T-cell (primary cell): ENCODE measurements around the gene RSPH9. TPM values are rescaled to one million over a fixed set of nuclear protein-coding genes. Genes with fewer than 3 reads are reported as not detected.
"Not testable (repeated sequence)": the region's sequence is repeated elsewhere in the genome, so short reads cannot be mapped to it uniquely, and the experiment has no call there.

Experiments
- ATAC-seq, 4 experiments: fragments of 200-7000 bp in 3 of 4; fragments of 150-1000 bp in 1 of 4; cut with Tn5 transposase; replicated peaks in 1 of 4; 1 replicate in 3 of 4; 2 replicates in 1 of 4; pipeline ENCODE4 v1.10.0; 2021; ENCODE audit warnings: moderate library complexity in 3 of 4, mild to moderate bottlenecking in 2 of 4, moderate number of reproducible peaks in 1 of 4
- CTCF ChIA-PET, 2 donors: fragments of 300-600 bp; sonication (Branson Sonifier 250); formaldehyde crosslinking; loops; one replicate each; lab custom pipeline; 2022; ENCODE audit warnings: antibody characterized with exemption in 2 of 2; lab: Charles Lee
- POLR2A ChIA-PET, 2 donors: fragments of 300-600 bp; sonication (Branson Sonifier 250); formaldehyde crosslinking; loops; one replicate each; lab custom pipeline; 2022; ENCODE audit warnings: antibody characterized with exemption in 2 of 2; lab: Charles Lee
- DNase-seq, 35 experiments: peaks; one replicate each; pipeline versions ENCODE4 v3.0.0 to v3.0.0-alpha.2; 2013 to 2023
- H3K27ac ChIP-seq: one replicate; pipeline ENCODE4 v1.5.1; 2013; ENCODE audit warnings: low read length
- H3K27me3 ChIP-seq, 2 experiments: replicated peaks in 1 of 2; 1 replicate in 1 of 2; 2 replicates in 1 of 2; pipeline versions ENCODE4 v1.6.1 to v1.7.0; 2013; ENCODE audit warnings: low read length in 1 of 2, mixed read lengths in 1 of 2; ENCODE audit not compliant: control insufficient read depth in 2 of 2, insufficient read depth in 2 of 2; ENCODE audit errors: extremely low read depth in 1 of 2
- H3K36me3 ChIP-seq, 2 donors: 1 replicate in 1 of 2; 2 replicates in 1 of 2; pipeline versions ENCODE4 v1.6.1 to v1.7.0; 2013; ENCODE audit warnings: low read length in 1 of 2; ENCODE audit not compliant: control insufficient read depth in 2 of 2, insufficient read depth in 1 of 2; ENCODE audit errors: extremely low read depth in 1 of 2
- H3K4me1 ChIP-seq, 2 experiments: 1 replicate in 1 of 2; 2 replicates in 1 of 2; pipeline versions ENCODE4 v1.6.1 to v1.7.0; 2013; ENCODE audit warnings: low read length in 2 of 2, mixed read lengths in 1 of 2; ENCODE audit not compliant: insufficient read depth in 2 of 2, control insufficient read depth in 1 of 2; ENCODE audit errors: extremely low read depth in 1 of 2
- H3K4me3 ChIP-seq, 2 donors: 1 replicate in 1 of 2; 2 replicates in 1 of 2; pipeline versions ENCODE4 v1.5.1 to v1.7.0; 2013; ENCODE audit warnings: mild to moderate bottlenecking in 2 of 2, low read length in 1 of 2, moderate library complexity in 1 of 2; ENCODE audit not compliant: control insufficient read depth in 1 of 2; ENCODE audit errors: extremely low read depth in 1 of 2
- H3K9me3 ChIP-seq: 2 replicates; pipeline ENCODE4 v1.7.0; 2013
- H3K27ac Mint-ChIP-seq, 2 donors: one replicate each; pipeline ENCODE4 v1.8.0; 2020 to 2021; ENCODE audit warnings: mild to moderate bottlenecking in 2 of 2, mixed read lengths in 2 of 2
- H3K27me3 Mint-ChIP-seq, 2 donors: one replicate each; pipeline ENCODE4 v1.8.0; 2021 to 2022; ENCODE audit warnings: mixed read lengths in 2 of 2
- H3K36me3 Mint-ChIP-seq: one replicate; pipeline ENCODE4 v1.8.0; 2021; ENCODE audit warnings: mixed read lengths
- H3K4me1 Mint-ChIP-seq, 3 donors: one replicate each; pipeline ENCODE4 v1.8.0; 2020 to 2022; ENCODE audit warnings: mixed read lengths in 3 of 3, mild to moderate bottlenecking in 1 of 3
- H3K4me3 Mint-ChIP-seq, 3 donors: one replicate each; pipeline ENCODE4 v1.8.0; 2020 to 2022; ENCODE audit warnings: mild to moderate bottlenecking in 3 of 3, mixed read lengths in 3 of 3, moderate library complexity in 3 of 3
- H3K9me3 Mint-ChIP-seq, 3 donors: one replicate each; pipeline ENCODE4 v1.8.0; 2020 to 2022; ENCODE audit warnings: mixed read lengths in 3 of 3
- WGBS: methylation state at CpG from one replicate; pipeline ENCODE4 v1.1.5; 2013; ENCODE audit warnings: missing lambda C conversion rate; ENCODE audit not compliant: insufficient coverage; 5-methylcytosine and 5-hydroxymethylcytosine counted together
- total RNA-seq, 35 experiments: library from RNA in 6 of 35; stranded (reverse) in 6 of 35; fragments of 120-200 nt in 1 of 35; gene quantifications; one replicate each; pipeline versions ENCODE4 v1.2.1 to v1.2.4 and lab custom pipeline; 2013 to 2026

Gene RSPH9
- total RNA-seq, 5 donors from 2014 or later (not counting 1 experiment from before 2014, with no cell fraction given) = not detected

GRCh38 chr6:43633002-43633401, 11.8 kb upstream of the RSPH9 start:
- POLR2A ChIA-PET, H3K9me3 Mint-ChIP-seq, CTCF ChIA-PET, H3K36me3 ChIP-seq, H3K27ac ChIP-seq, H3K27me3 Mint-ChIP-seq, H3K9me3 ChIP-seq, H3K4me3 ChIP-seq, DNase-seq, H3K36me3 Mint-ChIP-seq, H3K4me3 Mint-ChIP-seq, ATAC-seq, H3K27me3 ChIP-seq, H3K27ac Mint-ChIP-seq: not testable (repeated sequence)
- peaks cover 18 to 49% of the 10 kb centered on the region in 2 experiments for H3K4me1 ChIP-seq
- WGBS = 100% methylated on average over 5 of the region's 7 CpGs
- H3K4me1 Mint-ChIP-seq = peaks cover 44 to 54% (median 45%) of the 10 kb centered on the region in 3 donors

DNA sequence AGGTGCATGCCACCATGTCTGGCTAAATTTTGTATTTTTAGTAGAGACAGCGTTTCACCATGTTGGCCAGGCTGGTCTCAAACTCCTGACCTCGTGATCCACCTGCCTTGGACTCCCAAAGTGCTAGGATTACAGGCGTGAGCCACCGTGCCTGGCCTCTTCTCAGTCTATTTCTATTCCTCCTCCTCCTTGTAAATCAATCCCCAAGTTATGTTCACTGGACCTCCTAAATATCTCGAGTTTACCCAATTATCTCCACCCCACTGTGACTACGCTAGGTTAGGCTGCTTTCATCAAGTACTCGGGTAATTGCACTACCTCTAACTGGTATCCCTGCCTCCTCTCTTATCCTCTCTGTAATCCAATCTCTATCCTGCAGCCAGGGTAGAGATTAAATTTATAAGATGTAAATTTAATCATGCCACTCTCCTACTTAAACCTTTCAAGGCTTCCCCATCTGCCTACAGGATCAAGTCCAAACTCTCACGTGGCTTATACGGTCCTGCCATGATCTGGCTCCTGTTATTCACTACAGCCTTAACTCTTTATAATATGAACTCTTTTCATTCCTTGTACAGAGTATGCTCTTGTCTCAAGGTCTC, 10.0 kb upstream of the RSPH9 start:
- Histone ChIP-seq H3K4me3 (no peak overlapping the region), H3K4me1 (peaks cover 20 to 45% of the 10 kb centered on the region in 2 experiments), H3K9me3 (no peaks in the 10 kb centered on the region), H3K36me3 (peaks cover 2 to 14% of the 10 kb centered on the region in 2 donors), H3K27me3 (no peaks in the 10 kb centered on the region), H3K27ac (peak overlapping the region; percentile 74)
- Mint-ChIP-seq H3K27ac (peak overlapping the region; percentile 96), H3K9me3 (no peaks in the 10 kb centered on the region), H3K27me3 (no peaks in the 10 kb centered on the region), H3K36me3 (peaks cover 16% of the 10 kb centered on the region), H3K4me3 (peak overlapping the region; percentile 93 to 98 (median 94)), H3K4me1 (peaks cover 44 to 59% (median 52%) of the 10 kb centered on the region in 3 donors)
- CTCF ChIA-PET = no interaction called here
- WGBS = 91% methylated on average over 7 of the region's 9 CpGs
- DNase-seq = no peak
- no peak for ATAC-seq
- POLR2A ChIA-PET = interaction anchor here in 1 of 2 donors (0.6 kb wide), 1 partner anchor 760 kb away, joined by 3 read pairs; no protein-coding TSS in a partner anchor

GRCh38 chr6:43635387-43636307, 9.2 kb upstream of the RSPH9 start, which contains the start of gene MAD2L1BP:
Gene MAD2L1BP (plus strand): TSS chr6:43635840. CDS start chr6:43635876, 36 bp downstream.
- ChIA-PET CTCF (interaction anchor here in 1 of 2 donors (0.6 kb wide), 2 partner anchors 16 to 1811 kb away, joined by 3 read pairs; no protein-coding TSS in a partner anchor), POLR2A (interaction anchor here in 1 of 2 donors (0.6 to 0.8 kb wide), 2 partner anchors 11 to 759 kb away, joined by 3 to 5 read pairs; no protein-coding TSS in a partner anchor)
- peak; percentile 91 to 93 (median 92) for ATAC-seq
- Histone ChIP-seq H3K9me3 (no peaks in the 10 kb centered on the region), H3K27ac (peak within 1 kb of the TSS; percentile 74), H3K36me3 (peaks cover 7 to 23% of the 10 kb centered on the region in 2 donors), H3K27me3 (no peaks in the 10 kb centered on the region), H3K4me3 (peak within 1 kb of the TSS; percentile 62 to 95), H3K4me1 (peaks cover 17 to 42% of the 10 kb centered on the region in 2 experiments)
- peak; percentile 69 to 88 (median 81) for DNase-seq
- Mint-ChIP-seq H3K27ac (peak within 1 kb of the TSS; percentile 96), H3K4me1 (peaks cover 45 to 62% (median 53%) of the 10 kb centered on the region in 3 donors), H3K4me3 (peak within 1 kb of the TSS; percentile 93 to 98 (median 94)), H3K27me3 (no peaks in the 10 kb centered on the region), H3K9me3 (no peaks in the 10 kb centered on the region), H3K36me3 (peaks cover 24% of the 10 kb centered on the region)
- whole genome bisulfite sequencing = 0% methylated on average over 24 of the region's 48 CpGs

DNA sequence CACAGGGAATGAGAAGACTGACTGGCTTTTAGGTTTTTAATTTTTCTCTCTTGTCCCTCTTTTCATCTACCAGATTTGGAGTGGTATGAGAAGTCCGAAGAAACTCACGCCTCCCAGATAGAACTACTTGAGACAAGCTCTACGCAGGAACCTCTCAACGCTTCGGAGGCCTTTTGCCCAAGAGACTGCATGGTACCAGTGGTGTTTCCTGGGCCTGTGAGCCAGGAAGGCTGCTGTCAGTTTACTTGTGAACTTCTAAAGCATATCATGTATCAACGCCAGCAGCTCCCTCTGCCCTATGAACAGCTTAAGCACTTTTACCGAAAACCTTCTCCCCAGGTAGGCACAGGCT, 8.6 kb upstream of the RSPH9 start:
- DNase-seq (peak in 13 of 35 experiments; percentile 6 to 37 (median 12)), ATAC-seq (peak; percentile 17 to 30 (median 28))
- Histone ChIP-seq H3K4me3 (peak overlapping the region; percentile 62 to 95), H3K27ac (peak overlapping the region; percentile 74), H3K27me3 (no peaks in the 10 kb centered on the region), H3K4me1 (peaks cover 17 to 42% of the 10 kb centered on the region in 2 experiments), H3K36me3 (peaks cover 7 to 26% of the 10 kb centered on the region in 2 donors), H3K9me3 (no peaks in the 10 kb centered on the region)
- Mint-ChIP-seq H3K4me3 (peak overlapping the region; percentile 93 to 98 (median 94)), H3K27ac (peak overlapping the region; percentile 96), H3K27me3 (no peaks in the 10 kb centered on the region), H3K9me3 (no peaks in the 10 kb centered on the region), H3K4me1 (peaks cover 47 to 62% (median 53%) of the 10 kb centered on the region in 3 donors), H3K36me3 (peaks cover 25% of the 10 kb centered on the region)
- POLR2A ChIA-PET = interaction anchor here (0.5 to 0.8 kb wide), 3 partner anchors 10 to 1118 kb away, joined by 3 to 5 read pairs (median 5); no protein-coding TSS in a partner anchor
- WGBS = 0% methylated on average over 3 of the region's 7 CpGs
- CTCF ChIA-PET = interaction anchor here (0.6 kb wide), 3 partner anchors 16 to 1811 kb away, joined by 3 to 8 read pairs (median 3); no protein-coding TSS in a partner anchor

DNA sequence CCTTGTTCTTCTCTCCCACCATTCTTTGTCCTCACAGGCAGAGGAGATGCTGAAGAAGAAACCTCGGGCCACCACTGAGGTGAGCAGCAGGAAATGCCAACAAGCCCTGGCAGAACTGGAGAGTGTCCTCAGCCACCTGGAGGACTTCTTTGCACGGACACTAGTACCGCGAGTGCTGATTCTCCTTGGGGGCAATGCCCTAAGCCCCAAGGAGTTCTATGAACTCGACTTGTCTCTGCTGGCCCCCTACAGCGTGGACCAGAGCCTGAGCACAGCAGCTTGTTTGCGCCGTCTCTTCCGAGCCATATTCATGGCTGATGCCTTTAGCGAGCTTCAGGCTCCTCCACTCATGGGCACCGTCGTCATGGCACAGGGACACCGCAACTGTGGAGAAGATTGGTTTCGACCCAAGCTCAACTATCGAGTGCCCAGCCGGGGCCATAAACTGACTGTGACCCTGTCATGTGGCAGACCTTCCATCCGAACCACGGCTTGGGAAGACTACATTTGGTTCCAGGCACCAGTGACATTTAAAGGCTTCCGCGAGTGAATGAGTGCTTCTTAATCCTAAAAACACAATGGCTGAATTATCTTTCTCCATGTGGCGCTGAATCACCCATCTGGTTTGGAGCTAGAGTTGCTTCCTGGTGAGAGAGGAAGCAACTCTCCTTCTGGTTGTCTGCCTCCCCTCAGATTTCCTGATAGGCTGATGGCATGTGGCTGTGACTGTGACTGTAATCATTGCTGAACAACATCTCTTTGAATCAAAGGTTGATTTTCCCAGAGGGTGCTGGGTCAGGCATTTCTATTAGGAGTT, 4.6 kb upstream of the RSPH9 start:
- H3K27me3 ChIP-seq = peaks cover 0 to 2% of the 10 kb centered on the region in 2 experiments
- H3K4me3 Mint-ChIP-seq = peak overlapping the region in 1 of 3 donors; percentile 3
- H3K27ac Mint-ChIP-seq = no peak overlapping the region
- H3K27ac ChIP-seq = no peak overlapping the region
- no peaks in the 10 kb centered on the region for H3K27me3 Mint-ChIP-seq
- H3K36me3 Mint-ChIP-seq = peaks cover 40% of the 10 kb centered on the region
- H3K9me3 Mint-ChIP-seq = no peaks in the 10 kb centered on the region
- H3K4me1 Mint-ChIP-seq = peaks cover 48 to 66% (median 60%) of the 10 kb centered on the region in 3 donors
- peaks cover 11 to 37% of the 10 kb centered on the region in 2 donors for H3K36me3 ChIP-seq
- ChIA-PET CTCF (no interaction called here), POLR2A (no interaction called here)
- ATAC-seq = no peak
- H3K9me3 ChIP-seq = no peaks in the 10 kb centered on the region
- no peak overlapping the region for H3K4me3 ChIP-seq
- DNase-seq = no peak
- 95% methylated on average over 20 of the region's 21 CpGs for WGBS
- H3K4me1 ChIP-seq = peaks cover 13 to 42% of the 10 kb centered on the region in 2 experiments
